Nephron (organoid): ENCODE results near the gene TXLNA.

Experiments
- H3K27ac Mint-ChIP-seq, 3 experiments: 2 replicates each; pipeline ENCODE4 v1.8.0; 2020; ENCODE audit warnings: mixed read lengths in 3 of 3, mild to moderate bottlenecking in 2 of 3, moderate library complexity in 1 of 3
- H3K27me3 Mint-ChIP-seq: 2 replicates; pipeline ENCODE4 v1.8.0; 2021; ENCODE audit warnings: low read depth, mild to moderate bottlenecking, moderate library complexity, mixed read lengths
- H3K36me3 Mint-ChIP-seq: 2 replicates; pipeline ENCODE4 v1.8.0; 2020; ENCODE audit warnings: low read depth, mixed read lengths
- H3K4me1 Mint-ChIP-seq: 2 replicates; pipeline ENCODE4 v1.8.0; 2020; ENCODE audit warnings: mixed read lengths
- H3K4me3 Mint-ChIP-seq, 3 experiments: 2 replicates each; pipeline ENCODE4 v1.8.0; 2020; ENCODE audit warnings: mild to moderate bottlenecking in 3 of 3, mixed read lengths in 3 of 3, moderate library complexity in 2 of 3
- H3K9me3 Mint-ChIP-seq: 2 replicates; pipeline ENCODE4 v1.8.0; 2020; ENCODE audit warnings: mixed read lengths
- CTCF ChIP-seq, 3 experiments: fragments of 200-600 bp; sonication (generic); IDR thresholded peaks; one replicate each; pipeline ENCODE4 v1.5.0; 2021; ENCODE audit warnings: antibody characterized with exemption in 3 of 3; ENCODE audit not compliant: unreplicated experiment in 3 of 3

The TXLNA gene

DNA sequence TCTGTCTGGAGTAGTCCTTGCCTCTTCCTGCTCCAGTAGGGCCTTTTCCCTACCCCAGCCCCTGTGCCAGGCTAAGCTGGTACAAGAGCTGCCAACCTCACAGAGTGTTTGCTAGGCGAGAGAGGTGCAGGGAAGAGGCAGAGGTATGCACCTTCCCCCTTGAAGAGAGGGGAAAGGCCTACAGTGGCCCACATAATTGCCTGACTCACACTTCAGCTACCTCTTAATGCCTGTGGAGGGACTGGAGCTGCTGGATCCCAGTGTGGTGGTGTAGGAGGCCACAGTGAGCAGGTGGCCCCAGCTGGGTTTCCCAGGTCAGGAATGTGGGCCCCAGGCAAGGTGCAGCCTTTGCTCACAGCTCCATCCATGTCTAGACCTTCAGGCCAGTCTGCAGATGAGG, 17.6 kb downstream of the TXLNA start:
- peaks cover 33% of the 10 kb centered on the region for H3K36me3 Mint-ChIP-seq
- H3K4me1 Mint-ChIP-seq: peaks cover 30% of the 10 kb centered on the region
- H3K27ac Mint-ChIP-seq: peak overlapping the region in 2 of 3 experiments; percentile 23 to 60
- peak overlapping the region in 1 of 3 experiments; percentile 41 for H3K4me3 Mint-ChIP-seq
- TF ChIP-seq CTCF (IDR thresholded peaks at IDR 0.05; ENCODE audit: unreplicated experiment in 3 of 3): no peak
- no peaks in the 10 kb centered on the region for H3K9me3 Mint-ChIP-seq
- H3K27me3 Mint-ChIP-seq: no peaks in the 10 kb centered on the region

DNA sequence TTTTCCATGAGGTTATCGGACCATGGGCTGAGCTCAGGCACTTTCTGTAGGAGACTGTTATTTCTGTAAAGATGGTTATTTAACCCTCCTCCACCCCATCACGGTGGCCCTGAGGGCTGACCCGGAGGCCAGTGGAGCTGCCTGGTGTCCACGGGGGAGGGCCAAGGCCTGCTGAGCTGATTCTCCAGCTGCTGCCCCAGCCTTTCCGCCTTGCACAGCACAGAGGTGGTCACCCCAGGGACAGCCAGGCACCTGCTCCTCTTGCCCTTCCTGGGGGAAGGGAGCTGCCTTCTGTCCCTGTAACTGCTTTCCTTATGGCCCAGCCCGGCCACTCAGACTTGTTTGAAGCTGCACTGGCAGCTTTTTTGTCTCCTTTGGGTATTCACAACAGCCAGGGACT, 18.4 kb downstream of the TXLNA start:
- Mint-ChIP-seq H3K36me3 (peaks cover 27% of the 10 kb centered on the region), H3K4me1 (peaks cover 36% of the 10 kb centered on the region), H3K27me3 (no peaks in the 10 kb centered on the region), H3K27ac (peak overlapping the region; percentile 23 to 98 (median 55)), H3K9me3 (no peaks in the 10 kb centered on the region), H3K4me3 (peak overlapping the region; percentile 12 to 43 (median 41))
- TF ChIP-seq CTCF (IDR thresholded peaks at IDR 0.05; ENCODE audit: unreplicated experiment in 3 of 3): no peak

GRCh38 chr1:32198237-32199042, 19.0 kb downstream of the TXLNA start:
- Mint-ChIP-seq H3K9me3 (no peaks in the 10 kb centered on the region), H3K4me1 (peaks cover 36% of the 10 kb centered on the region)
- no peak for TF ChIP-seq CTCF (IDR thresholded peaks at IDR 0.05; ENCODE audit: unreplicated experiment in 3 of 3)

DNA sequence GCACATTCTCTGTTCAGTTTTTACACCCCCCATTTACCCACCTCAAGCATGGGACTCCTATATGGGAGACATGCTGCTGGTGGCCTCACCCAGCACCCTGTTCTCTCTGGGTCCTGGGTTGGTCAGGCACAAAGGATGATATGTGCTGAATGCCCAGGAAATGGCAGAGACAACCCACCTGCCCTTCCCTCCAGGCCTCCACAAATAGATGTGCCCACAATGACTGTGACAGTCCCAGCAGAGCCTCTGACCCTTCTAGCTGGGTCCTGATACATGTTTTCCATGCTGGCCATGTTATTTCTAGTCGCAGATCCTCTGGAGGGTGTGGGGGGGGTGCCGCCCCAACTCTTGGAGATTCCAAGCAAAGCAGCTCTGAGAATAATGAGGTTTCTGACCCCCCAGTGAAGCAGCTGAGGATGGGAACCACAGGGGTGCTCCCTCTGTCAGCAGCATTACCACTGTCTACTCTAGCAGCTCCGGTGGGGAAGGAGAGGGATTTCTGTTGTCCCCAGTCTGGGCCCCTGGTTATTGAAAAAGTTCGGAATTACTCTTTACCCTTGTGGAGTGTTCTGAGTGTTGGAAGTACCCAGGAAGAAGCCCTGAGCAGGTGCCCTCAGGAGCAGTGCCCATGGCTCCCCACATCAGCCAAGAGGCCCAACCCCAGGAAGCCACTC, 19.7 kb downstream of the TXLNA start:
- Mint-ChIP-seq H3K27me3 (no peaks in the 10 kb centered on the region), H3K4me1 (peaks cover 36% of the 10 kb centered on the region), H3K36me3 (peaks cover 15% of the 10 kb centered on the region), H3K9me3 (no peaks in the 10 kb centered on the region), H3K27ac (peak overlapping the region; percentile 23 to 98 (median 43)), H3K4me3 (peak overlapping the region; percentile 27 to 93 (median 85))
- TF ChIP-seq CTCF (IDR thresholded peaks at IDR 0.05; ENCODE audit: unreplicated experiment in 3 of 3): no peak

More at GRCh38 chr1:32198237-32199042, 19.0 kb downstream of the TXLNA start:
- H3K27ac Mint-ChIP-seq: peak overlapping the region; percentile 23 to 98 (median 43)
- peak overlapping the region; percentile 29 to 93 (median 59) for H3K4me3 Mint-ChIP-seq
- H3K36me3 Mint-ChIP-seq: peaks cover 21% of the 10 kb centered on the region
- H3K27me3 Mint-ChIP-seq: no peaks in the 10 kb centered on the region

DNA sequence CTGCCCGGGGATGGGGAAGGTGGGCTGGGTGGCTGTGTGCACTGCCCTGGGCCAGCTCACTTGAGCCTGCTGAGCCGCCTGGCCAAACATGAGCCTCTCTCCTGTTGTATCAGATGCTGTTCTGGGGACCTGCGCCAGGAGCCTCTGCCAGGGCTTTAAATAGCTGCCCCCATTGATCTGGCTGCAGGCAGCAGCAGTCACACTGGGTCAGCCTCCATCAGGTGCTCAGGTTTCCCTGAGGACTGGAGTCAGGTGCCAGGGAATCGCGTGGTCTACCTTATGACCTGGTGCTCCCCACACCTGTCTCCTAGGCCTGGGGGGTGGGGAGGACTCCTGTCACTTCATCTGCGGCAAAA, 20.2 kb downstream of the TXLNA start:
- Mint-ChIP-seq H3K9me3 (no peaks in the 10 kb centered on the region), H3K4me1 (peaks cover 40% of the 10 kb centered on the region), H3K4me3 (peak overlapping the region; percentile 85 to 93 (median 86)), H3K27ac (peak overlapping the region; percentile 97 to 98 (median 98)), H3K27me3 (no peaks in the 10 kb centered on the region), H3K36me3 (peaks cover 11% of the 10 kb centered on the region)
- TF ChIP-seq CTCF (IDR thresholded peaks at IDR 0.05; ENCODE audit: unreplicated experiment in 3 of 3): no peak
